Pancreas (tissue), 10 donors: ENCODE data around the gene CEP131. TPM values are rescaled to one million over a fixed set of nuclear protein-coding genes. Genes with fewer than 3 reads are reported as not detected.

Experiments
- ATAC-seq, 4 donors: fragments of 200-7000 bp; cut with Tn5 transposase; one replicate each; pipeline versions ENCODE4 v1.8.0 to v1.9.1; 2020; ENCODE audit warnings: mild to moderate bottlenecking in 4 of 4, moderate library complexity in 4 of 4
- DNase-seq, 6 donors: peaks; one replicate each; pipeline ENCODE4 v3.0.0-alpha.2; 2020
- FAIRE-seq: peaks from 2 replicates; lab custom pipeline; 2012; peaks lifted over from hg19 to GRCh38; lab: Jason Lieb, UNC
- H3K27ac ChIP-seq, 4 donors: fragments of 200-600 bp; sonication (generic); 1 replicate in 3 of 4; 2 replicates in 1 of 4; pipeline versions ENCODE4 v1.5.0 to v1.8.0; 2020
- H3K27me3 ChIP-seq, 4 donors: fragments of 200-600 bp; one replicate each; pipeline ENCODE4 v1.8.0; 2021
- H3K36me3 ChIP-seq, 3 donors: fragments of 200-600 bp; sonication (generic) in 1 of 3; one replicate each; pipeline versions ENCODE4 v1.5.0 to v1.8.0; 2020 to 2021
- H3K4me1 ChIP-seq, 3 donors: fragments of 200-600 bp; one replicate each; pipeline ENCODE4 v1.8.0; 2021
- H3K4me3 ChIP-seq, 4 donors: fragments of 200-600 bp; sonication (generic) in 2 of 4; one replicate each; pipeline versions ENCODE4 v1.5.0 to v1.8.0; 2020 to 2021
- H3K9me3 ChIP-seq, 4 donors: fragments of 200-600 bp; one replicate each; pipeline ENCODE4 v1.8.0; 2021
- CTCF ChIP-seq, 4 donors: fragments of 200-600 bp; sonication (generic) in 3 of 4; IDR thresholded peaks; one replicate each; pipeline versions ENCODE4 v1.5.0 to v1.8.0; 2021; ENCODE audit warnings: antibody characterized with exemption in 4 of 4
- WGBS, 2 donors: extraction: QIAGEN DNeasy Blood & Tissue Kit; methylation state at CpG; one replicate each; pipeline ENCODE4 v1.1.7; 2013; 5-methylcytosine and 5-hydroxymethylcytosine counted together
- intact Hi-C, 3 donors: fragments of 100-400 bp; cut with DNase I; formaldehyde crosslinking; loops; one replicate each; pipeline versions ENCODE4 v1.11.1 to v1.14.2; 2022
- polyA plus RNA-seq, 2 donors: library from polyadenylated mRNA; stranded (reverse); fragments of 200-250 nt; gene quantifications; one replicate each; pipeline ENCODE4 v1.2.3, GENCODE V29; 2013
- total RNA-seq, 6 donors: library from RNA; stranded (reverse); fragmentation: NEBNext Ultra II Directional in 4 of 6; extraction: Animal tissue kit (Norgen Biotek cat#: 25700) in 4 of 6; gene quantifications; one replicate each; pipeline versions ENCODE4 v1.2.1 to v1.2.4, GENCODE V29; 2021 to 2023
- donor health status: healthy with polysubstance abuse.
- donor health status: DM: no; HTN: no; CAD: no; lungs with moderate emphysema.
- donor health status: DM: no; HTN: no; CAD: no.
- donor health status: control.
- donor health status: control.
- donor health status: Bipolar disorder and iron deficiency.
- donor health status: DM: yes; HTN: yes; CAD: no.
- donor health status: DM: no; HTN: no; CAD: no.
- donor health status: DM: no; HTN: no; CAD: no.
- donor health status: DM: yes; HTN: yes; CAD: no.

Gene CEP131
- total and polyA plus RNA-seq, 8 donors = 3.4 to 22.8 (median 4.6) TPM

- no peak for TF ChIP-seq CTCF (IDR thresholded peaks at IDR 0.05)
- Histone ChIP-seq H3K9me3 (no peaks in the 10 kb centered on the region), H3K4me3 (no peak overlapping the region), H3K27ac (no peak overlapping the region), H3K27me3 (no peaks in the 10 kb centered on the region), H3K4me1 (peaks cover 0 to 11% (median 7%) of the 10 kb centered on the region in 3 donors), H3K36me3 (no peaks in the 10 kb centered on the region)
- FAIRE-seq (no peak), DNase-seq (peak in 1 of 6 donors; percentile 58), ATAC-seq (no peak)
- 91 to 94% methylated on average over 11 of the region's 11 CpGs for WGBS, 2 donors
- intact Hi-C loops = no loop called here
These were observed 3.8 kb downstream of the CEP131 start for GRCh38 chr17:81218991-81219390.

- Histone ChIP-seq H3K9me3 (no peaks in the 10 kb centered on the region), H3K4me3 (no peak overlapping the region), H3K36me3 (no peaks in the 10 kb centered on the region), H3K4me1 (peaks cover 0 to 8% (median 7%) of the 10 kb centered on the region in 3 donors), H3K27ac (no peak overlapping the region), H3K27me3 (no peaks in the 10 kb centered on the region)
- no peak for FAIRE-seq
- DNase-seq = peak in 1 of 6 donors; percentile 63
- TF ChIP-seq CTCF (IDR thresholded peaks at IDR 0.05) = no peak
- 92 to 93% methylated on average over 13 of the region's 13 CpGs for WGBS, 2 donors
- intact Hi-C loops = no loop called here
- no peak for ATAC-seq
These were observed 4.3 kb downstream of the CEP131 start for GRCh38 chr17:81218459-81218858.

GRCh38 chr17:81217491-81217890 is 5.3 kb downstream of the CEP131 start:
- intact Hi-C loops = no loop called here
- FAIRE-seq (no peak), ATAC-seq (no peak), DNase-seq (peak in 1 of 6 donors; percentile 43)
- H3K27me3 ChIP-seq = no peaks in the 10 kb centered on the region
- H3K4me1 ChIP-seq = peaks cover 0 to 7% (median 7%) of the 10 kb centered on the region in 3 donors
- no peak overlapping the region for H3K27ac ChIP-seq
- 89 to 90% methylated on average over 18 of the region's 18 CpGs for WGBS, 2 donors
- no peak for TF ChIP-seq CTCF (IDR thresholded peaks at IDR 0.05)
- no peak overlapping the region for H3K4me3 ChIP-seq
- H3K36me3 ChIP-seq = no peaks in the 10 kb centered on the region
- H3K9me3 ChIP-seq = no peaks in the 10 kb centered on the region

GRCh38 chr17:81213978-81214377 is 8.8 kb downstream of the CEP131 start:
- H3K27ac ChIP-seq = no peak overlapping the region
- intact Hi-C loops = no loop called here
- TF ChIP-seq CTCF (IDR thresholded peaks at IDR 0.05) = no peak
- DNase-seq (no peak), ATAC-seq (no peak), FAIRE-seq (no peak)
- 95% methylated on average over 8 of the region's 8 CpGs for WGBS, 2 donors
- H3K4me3 ChIP-seq = no peak overlapping the region
- H3K9me3 ChIP-seq = no peaks in the 10 kb centered on the region
- H3K36me3 ChIP-seq = no peaks in the 10 kb centered on the region
- H3K4me1 ChIP-seq = no peaks in the 10 kb centered on the region
- no peaks in the 10 kb centered on the region for H3K27me3 ChIP-seq

GRCh38 chr17:81212365-81212764 is 10.4 kb downstream of the CEP131 start:
- no peaks in the 10 kb centered on the region for H3K9me3 ChIP-seq
- DNase-seq = peak in 1 of 6 donors; percentile 57
- H3K36me3 ChIP-seq = no peaks in the 10 kb centered on the region
- no peaks in the 10 kb centered on the region for H3K4me1 ChIP-seq
- no peak for ATAC-seq
- no peaks in the 10 kb centered on the region for H3K27me3 ChIP-seq
- H3K27ac ChIP-seq = no peak overlapping the region
- no peak for FAIRE-seq
- intact Hi-C loops = no loop called here
- TF ChIP-seq CTCF (IDR thresholded peaks at IDR 0.05) = no peak
- WGBS, 2 donors = 93 to 94% methylated on average over 9 of the region's 9 CpGs
- no peak overlapping the region for H3K4me3 ChIP-seq
